ENCODE data around the gene PXDC1.
"Not testable (repeated sequence)": the region's sequence is repeated elsewhere in the genome, so short reads cannot be mapped to it uniquely, and the experiment has no call there.

PXDC1 gene

DNA sequence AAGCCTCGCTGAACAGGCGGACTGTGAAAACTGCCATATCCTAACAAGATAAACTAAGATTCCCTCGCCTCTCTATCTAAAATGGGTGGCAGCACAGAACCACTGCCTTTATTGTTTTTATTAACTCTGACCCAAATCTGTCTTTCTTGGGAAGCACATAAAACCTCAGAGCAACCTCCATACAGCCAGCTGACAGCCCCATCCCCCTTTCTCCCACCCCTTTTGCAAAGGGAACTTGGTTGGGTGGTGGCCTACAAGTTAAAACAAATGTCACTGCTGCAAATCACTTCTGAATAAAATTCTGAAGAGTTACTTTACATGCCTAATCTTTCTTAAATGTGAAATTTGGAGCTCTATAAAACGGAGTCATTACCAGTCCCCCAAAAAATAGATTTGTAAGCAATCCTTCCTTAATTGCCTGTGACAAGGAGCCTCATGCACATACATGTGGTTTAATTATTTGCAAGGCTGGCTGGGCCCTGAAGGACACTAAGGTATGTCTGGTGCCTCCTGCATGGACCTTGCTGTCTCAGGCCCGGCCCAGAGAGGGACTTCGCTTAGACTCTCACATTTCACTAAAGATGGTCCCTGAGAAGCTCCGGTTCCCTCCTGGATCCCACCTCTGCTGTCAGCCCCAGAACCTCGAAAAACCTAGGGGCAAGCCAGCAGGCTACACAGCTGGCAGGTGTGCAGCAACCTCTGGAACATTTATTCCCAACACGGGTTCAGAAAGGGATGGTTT lies 21.7 kb downstream of the PXDC1 start:
- no peak for DNase-seq

DNA sequence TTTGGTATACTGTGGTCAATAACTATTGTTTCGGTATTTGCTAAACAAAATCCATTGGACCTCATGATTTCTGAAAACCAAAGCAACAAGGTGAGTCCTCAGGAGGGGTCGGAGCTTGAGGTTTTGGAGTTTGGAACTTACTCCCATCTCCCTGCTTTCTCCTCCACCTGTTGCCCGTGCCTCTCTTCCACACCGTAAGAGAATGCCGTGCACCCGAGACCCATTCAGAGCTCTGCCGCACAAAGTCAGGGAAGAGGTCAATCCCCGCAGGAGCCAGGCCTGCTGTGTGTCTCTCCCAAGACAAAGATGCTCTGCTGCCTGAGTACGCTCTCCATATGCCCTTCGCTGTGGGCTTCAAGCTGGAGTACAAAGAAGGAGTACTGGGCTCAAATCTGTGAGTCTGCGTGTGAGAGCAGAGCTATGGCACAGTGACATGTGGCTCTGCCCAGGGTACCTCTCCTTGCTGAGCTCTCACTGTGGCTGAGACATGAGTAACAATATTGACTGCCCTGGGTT lies 23.9 kb downstream of the PXDC1 start:
- DNase-seq = no peak

DNA sequence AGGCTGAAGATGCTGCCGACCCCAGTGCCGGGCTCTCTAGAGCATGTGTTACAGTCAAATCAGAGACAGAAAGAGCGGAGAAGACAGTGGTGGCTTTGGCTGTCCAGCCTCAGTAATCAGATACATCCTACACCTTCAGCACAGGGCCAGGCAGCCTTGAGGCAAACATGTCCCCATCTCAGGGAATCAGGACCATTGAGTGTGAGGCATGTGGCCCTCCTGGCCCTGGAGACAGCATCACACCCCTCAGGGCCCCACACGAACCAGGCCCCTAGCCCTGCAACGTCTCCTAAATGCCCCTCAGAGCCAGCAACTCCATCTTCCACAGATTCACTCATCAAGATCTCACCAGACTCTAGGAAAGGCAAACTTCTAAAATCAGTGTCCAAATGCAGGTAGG lies 24.5 kb downstream of the PXDC1 start:
- no peak for DNase-seq

DNA sequence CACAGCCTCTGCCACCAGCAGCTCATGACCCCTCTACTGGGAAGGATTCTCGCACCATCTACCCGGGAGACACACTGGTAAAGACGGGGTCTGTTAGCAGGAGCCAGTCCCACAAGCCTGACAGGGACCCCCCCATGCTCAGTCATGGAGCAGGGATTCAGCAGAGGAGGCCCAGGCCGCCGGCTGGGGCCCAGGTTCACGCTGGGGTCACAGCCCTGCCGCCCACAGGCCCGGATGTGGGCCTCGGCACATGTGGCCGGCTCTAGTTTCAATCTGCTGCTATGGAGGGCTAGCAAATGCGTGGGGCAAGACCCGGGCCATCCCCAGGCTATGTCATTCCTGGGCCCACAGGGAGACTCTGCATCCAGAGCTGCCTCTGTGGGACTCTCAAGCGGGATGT lies 25.1 kb downstream of the PXDC1 start:
- no peak for DNase-seq

DNA sequence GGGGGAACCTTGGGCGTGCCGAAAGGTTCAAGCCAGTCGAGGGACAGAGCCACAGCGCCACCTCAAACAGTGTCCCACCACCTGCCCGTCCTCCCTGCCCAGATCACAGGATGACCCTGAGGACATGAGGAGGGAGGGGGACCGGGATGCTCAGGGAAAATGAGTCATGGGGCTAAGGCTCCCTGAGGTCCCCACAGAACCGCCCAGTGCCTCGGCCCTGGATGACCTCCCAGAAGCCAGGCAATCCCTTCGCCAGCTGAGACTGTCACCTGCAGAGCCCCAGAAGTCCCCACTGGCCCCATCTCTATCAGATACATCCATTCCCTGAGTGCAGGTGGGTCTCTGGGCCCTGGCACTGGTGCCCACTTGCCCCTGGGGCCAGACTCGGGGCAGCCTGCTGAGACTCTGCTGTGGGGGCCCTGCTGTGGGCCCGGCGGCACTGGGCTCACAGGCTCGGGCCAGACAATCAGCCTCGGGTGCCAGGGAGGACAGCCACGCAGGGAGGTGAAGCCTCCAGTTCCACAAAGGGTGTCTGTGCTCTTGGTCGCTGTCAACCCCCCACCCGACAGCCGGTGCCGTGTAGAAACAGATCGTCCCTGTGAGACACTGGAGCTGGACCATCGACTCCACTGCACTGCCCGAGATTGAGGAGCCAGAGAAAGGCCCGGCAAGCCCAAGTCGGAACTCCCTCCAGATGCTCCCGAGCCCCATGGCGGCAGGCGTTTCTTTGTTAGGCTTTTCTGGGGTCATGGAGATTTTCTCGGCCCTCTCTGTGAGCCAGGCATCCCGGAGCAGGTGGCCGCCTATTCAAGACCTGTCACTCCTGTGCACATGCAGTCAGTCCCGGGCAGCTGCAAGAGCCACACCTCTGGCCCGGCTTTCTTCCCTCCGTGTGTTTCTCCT lies 26.1 kb downstream of the PXDC1 start:
- no peak for DNase-seq

DNA sequence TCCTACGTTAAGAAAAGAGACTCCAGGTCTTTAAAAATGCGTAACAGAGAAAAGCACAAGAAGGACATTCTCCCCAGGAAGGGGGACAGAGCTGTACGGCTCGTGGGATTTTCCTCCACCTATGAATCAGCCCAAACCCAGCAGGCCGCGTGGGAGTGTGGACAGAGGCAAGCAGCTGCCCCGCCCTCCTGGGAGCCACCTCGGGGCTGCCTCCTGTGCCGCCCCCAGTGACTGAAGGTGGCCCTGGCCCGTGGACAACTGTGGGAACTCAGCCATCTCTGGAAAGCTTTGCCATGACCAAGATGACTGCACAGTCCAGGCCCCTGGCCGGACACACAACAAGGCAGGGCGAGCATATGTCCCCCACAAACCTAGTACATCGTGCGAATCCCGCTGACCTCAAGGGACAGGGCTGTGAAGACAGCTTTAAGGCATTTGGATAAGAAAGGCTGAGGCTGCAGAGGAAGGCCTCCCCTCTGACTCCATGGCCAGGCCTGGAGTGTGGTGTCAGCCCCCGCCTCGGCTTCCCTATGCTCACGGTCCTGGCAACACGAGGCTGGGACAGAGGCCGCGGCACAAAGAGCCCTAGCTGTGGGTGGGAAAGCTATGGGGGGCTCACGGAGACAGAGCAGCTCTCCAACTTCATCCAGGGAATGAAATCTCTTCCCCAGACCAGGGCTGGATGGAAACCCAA lies 26.9 kb downstream of the PXDC1 start:
- no peak for DNase-seq

DNA sequence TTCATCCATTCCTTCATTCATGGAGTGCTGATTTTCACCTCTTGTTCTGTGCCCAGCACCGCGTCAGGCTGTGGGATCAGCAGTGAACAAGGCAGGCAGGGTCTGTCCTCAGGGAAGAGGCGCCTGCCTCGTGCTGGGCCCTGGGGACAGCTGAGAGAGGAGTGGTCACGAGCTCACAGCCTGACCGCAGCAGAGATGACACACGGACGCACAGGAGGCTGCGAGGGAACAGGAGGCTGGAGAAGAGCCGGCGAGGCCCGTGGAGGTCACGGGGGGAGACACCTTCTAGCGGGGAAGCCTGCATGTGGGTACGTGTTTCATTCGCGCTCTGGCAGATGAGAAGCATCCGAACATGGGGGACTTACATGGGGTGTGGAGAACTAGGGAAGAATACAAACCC lies 27.5 kb downstream of the PXDC1 start:
- DNase-seq = no peak

DNA sequence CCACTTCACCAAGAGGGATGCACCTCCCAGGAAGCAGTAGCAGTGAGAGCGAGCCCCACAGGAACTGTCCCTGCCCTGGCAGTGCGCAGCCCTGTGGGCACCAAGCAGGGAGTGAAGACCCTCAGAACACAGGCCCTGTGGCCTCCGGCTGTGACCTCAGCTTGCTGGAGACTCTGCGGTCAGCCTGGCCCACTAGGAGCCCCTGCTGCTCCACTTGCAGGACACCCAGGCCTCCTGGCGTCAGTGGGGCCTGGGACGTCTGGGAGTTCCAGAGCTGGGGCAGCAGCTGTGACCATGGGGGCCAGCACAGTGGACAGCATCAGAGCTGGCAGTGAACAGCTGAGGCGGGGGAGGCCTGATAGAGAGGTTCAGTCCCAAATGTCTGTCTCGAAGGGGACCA lies 28.3 kb downstream of the PXDC1 start:
- no peak for DNase-seq

DNA sequence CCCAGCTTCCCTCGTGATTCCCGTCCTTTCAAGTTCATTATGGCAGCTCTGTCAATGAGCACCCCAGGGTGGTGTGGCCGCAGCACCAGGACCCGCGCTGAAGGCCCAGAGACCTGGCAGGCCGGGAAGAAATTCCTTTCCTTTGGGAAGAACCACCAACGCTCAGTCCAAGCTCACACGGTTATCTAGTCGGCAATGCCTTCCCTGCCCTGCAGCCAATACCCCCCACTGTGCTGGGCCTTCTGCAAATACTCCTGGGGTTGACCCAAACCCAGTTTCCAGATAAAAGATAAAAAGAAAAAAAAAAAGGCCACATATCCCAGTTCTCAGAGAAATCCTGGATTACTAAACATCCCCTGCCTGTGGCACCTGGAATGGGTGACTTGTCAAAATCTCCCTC lies 28.7 kb downstream of the PXDC1 start:
- DNase-seq = no peak

DNA sequence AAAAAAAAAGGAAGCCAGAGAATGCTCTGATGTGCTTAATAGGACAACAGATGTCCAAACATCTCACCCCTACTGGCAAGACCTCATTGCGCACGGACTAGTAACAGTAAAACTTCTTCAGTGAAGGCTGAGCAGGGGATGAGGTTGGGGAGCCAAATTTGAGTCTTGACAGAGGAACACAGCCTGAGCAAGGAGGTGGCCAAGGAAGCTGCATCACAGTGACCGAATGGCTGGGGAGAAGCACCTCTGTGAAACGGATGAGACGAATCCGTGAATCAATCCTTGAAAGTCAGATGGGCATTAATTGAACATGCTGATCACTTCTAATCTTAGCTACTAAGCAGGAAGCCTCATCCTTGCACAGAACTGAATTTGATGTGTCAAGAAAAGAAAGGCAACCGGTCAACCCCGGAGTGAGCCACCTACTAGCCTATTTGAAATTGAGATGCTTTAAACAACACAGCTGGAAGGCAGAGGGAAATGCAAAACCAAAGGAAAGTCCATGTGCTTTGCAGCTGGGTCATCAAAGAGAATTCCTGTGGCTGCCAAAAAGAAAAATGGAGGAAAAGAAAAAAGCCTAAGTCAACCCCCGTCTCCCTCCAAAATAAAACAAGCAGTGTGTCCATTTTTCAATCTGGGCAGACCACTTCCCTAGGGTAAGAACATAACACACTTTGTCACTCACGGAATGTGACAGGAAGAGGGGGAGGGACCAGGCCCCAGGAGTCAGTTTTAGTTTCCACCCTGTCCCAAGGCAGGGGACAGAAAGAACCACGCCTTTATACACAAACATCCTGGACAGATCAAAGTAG lies 29.5 kb downstream of the PXDC1 start:
- no peak for DNase-seq

DNA sequence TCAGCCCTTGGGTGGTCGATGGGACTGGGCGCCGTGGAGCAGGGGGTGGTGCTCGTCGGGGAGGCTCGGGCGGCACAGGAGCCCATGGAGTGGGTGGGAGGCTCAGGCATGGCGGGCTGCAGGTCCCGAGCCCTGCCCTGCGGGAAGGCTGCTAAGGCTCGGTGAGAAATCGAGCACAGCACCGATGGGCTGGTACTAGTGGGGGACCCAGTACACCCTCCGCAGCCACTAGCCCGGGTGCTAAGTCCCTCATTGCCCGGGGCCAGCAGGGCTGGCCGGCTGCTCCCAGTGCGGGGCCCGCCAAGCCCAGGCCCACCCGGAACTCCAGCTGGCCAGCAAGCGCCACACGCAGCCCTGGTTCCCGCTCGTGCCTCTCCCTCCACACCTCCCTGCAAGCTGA lies 30.7 kb downstream of the PXDC1 start:
- DNase-seq = not testable (repeated sequence)

DNA sequence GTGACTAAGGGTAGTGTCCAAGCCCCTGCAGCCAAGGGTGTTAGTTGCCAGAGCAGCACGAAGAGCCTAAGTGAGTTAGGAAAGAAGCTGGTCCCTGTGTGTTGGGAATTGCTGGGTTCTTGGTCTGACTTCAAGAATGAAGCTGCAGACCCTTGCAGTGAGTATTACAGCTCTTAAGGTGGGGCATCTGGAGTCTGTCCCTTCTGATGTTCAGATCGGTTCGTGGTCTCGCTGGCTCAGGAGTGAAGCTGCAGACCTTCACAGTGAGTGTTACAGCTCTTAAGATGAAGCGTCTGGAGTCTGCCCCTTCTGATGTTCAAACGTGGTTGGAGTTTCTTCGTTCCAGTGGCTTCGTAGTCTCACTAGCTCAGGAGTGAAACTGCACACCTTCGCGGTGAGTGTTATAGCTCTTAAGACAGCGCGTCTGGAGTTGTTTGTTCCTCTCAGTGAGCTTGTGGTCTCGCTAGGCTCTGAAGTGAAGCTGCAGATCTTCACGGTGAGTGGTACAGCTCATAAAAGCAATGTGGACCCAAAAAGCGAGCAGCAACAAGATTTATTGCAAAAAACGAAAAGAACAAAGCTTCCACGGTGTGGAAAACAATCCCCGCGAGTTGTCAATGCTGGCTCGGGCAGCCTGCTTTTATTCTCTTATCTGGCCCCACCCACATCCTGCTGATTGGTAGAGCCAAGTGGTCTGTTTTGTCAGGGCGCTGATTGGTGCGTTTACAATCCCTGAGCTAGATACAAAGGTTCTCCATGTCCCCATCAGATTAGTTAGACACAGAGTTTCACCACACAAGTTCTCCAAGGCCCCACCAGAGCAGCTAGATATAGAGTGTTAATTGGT lies 31.8 kb downstream of the PXDC1 start:
- DNase-seq = no peak

DNA sequence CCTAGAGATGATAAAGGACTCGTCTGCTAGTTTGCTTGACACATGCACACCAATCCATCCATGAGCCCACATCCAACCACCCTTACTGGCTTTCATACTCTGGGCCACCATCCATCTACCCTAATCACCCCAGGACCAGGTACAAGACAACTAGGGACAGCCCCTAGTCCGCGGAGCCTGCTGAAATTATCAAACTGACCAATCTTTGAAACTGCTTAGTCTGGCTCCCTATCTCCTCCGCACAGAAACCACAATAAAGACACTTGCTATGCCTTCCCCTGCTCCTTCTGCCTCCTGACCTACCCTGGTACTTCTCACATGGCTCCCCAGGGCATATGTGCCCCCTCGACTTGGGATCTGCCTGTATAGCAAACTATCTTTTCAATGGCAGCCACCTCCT lies 33.1 kb downstream of the PXDC1 start:
- no peak for DNase-seq

DNA sequence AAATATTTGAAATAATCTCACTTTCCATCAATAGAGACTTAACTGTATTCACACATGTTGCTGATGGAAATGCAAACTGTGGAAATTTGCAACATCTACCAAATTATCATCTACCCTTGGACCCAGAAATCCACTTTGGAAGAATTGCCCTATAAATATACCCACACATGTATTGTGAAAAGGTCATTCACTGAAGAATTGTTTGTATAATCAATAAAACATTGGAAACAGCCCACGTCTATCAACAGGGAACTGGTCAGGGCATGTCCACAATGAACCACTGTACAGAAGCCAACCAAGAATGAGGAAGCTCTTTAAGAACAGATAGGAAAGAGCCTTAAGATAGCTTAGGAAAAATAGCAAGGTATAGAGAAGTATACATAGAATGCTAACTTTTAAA lies 36.2 kb downstream of the PXDC1 start:
- no peak for DNase-seq

DNA sequence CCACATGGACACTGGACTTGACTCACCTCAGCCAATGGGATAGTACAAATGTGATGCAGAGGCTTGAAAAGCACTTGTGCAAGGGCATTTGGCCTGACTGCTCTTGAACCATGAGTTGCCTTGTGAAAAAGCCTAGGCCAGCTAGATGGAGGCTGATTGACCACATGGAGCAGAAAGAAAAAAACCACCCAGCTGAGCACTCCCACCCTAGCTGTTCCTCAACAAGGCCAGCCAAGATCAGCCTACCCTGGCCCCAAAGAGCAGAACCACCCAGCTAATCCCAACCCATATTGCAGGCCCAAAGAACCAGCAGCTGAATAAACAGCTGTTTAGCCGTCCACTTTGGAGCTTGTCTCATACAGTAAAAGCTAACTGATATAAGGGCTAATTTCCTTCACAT lies 36.7 kb downstream of the PXDC1 start:
- no peak for DNase-seq

DNA sequence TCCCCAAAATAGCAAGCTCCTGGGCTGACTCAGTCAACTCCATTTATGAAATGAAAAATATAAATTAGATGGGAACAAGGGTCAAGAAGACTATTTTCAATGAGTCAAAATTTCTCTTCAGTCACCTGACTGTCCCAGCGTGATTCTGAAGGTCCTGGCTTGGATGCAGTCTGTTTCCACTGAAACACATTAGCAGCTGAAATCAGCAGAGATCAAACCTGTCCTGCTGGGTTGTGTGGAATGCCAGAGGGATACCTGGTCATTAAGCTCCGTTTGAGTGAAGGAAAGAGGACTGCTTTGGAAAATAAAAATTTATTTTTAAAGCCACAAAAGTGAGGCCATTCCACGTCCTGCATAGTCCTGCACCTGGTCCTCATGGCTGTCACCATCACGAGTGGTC lies 37.4 kb downstream of the PXDC1 start:
- DNase-seq = no peak

DNA sequence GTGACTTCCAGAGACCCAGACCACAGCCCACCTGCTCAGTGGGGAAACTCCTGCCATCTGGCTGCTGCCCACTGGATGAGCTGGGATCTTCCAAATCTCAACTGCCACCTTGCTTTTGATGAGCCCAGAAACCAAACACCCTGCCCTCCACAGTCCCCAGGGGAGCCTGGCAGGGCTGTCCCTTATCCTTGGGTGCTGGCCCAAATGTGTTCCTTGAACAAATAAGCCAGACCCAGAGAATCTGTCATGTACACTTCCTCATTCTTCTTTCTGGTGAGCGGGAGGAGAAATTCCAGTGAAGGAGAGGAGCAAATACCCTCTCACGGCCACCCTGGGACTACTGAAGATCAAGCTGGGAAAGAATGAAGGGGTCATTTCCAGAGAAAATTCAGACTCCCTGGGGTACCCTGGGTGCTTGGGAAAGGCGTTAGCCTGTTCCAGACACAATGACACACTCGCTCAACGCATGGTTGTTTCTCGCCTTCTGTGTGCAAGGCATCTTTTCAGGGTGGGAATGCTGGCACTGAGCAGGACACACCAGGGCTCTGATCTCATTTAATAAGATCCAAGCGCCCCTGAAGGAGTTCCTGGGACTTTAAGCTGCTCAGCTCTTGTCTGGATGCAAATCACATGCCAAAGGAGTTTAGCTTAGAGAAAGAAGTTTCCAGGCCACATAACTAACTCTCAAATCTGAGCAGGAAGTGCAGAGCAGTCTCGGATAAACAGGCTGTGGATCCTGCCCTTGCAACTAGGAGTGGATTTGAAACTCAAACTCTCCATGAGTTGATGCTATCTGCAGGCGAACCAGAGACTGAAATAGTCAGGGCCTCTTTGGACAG lies 38.5 kb downstream of the PXDC1 start:
- DNase-seq = no peak

DNA sequence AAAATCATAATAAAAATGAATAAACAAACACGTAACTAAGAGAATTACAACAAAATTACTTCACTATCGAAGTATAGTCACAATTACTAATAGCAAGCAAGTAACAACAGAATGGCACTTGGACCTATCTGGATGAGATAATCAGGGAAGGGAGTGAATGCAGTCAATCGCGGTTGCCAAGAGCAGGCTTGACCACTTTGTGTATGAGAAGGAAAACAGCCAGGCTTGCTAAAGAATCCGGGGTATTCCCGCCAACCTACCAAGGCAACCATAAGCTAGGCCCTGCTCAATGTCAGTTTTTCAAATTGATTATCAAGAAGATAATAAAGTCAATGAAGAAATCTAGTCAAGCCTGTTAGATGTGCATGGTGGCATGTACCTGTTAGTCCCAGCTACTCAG lies 39.7 kb downstream of the PXDC1 start:
- DNase-seq = no peak

DNA sequence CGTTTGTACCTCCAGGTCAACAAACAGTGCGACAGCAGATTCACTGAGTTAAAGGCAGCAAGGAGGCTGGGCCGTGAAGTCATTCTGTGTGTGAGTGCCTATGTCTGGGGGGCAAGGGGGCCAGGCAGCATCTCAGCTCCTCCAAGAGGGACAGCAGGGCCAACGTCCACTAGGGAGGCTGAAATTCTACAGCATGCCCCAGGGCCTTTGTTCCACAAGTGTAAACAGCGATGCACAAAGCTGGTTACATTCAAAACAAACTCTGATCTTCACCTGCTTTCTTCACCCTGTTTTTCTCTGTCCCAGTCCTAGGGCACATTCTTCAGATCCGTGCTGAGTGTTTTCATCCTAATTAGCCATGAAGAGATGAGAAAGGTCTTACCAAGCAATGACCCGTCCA lies 41.1 kb downstream of the PXDC1 start:
- DNase-seq = no peak

DNA sequence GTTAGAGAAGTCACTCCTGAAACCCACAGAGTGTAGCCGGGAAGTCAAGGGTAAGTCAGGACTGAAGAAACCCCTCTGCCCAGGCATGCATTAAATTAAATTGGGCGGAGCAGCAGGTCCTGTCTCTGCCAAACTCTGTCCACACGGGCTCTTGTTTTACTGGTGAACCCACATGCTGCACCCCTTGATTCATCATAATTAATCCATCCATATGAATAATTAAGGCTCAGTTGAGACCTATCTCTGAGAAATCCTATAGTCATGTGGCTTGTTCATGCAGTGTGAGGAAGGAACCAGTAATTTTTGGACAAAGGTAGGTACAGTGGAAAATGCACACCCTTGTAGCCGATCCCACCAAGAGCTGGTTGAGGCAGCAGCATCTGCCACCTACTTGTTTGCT lies 43.0 kb downstream of the PXDC1 start:
- DNase-seq = no peak

Measured in CD4-positive, alpha-beta T cell treated with Interleukin-6 for 4 hours (primary cell).